VCaP (cell line): ENCODE results near the gene TMTC1.
"Not testable (repeated sequence)": the region's sequence is repeated elsewhere in the genome, so short reads cannot be mapped to it uniquely, and the experiment has no call there.

Source experiments
- H3K27ac ChIP-seq: fragments of 450-650 bp; 2 replicates; pipeline ENCODE4 v1.5.1; 2017
- TF ChIP-seq, protein P1 (sequence below): fragments of 450-650 bp; conservative IDR thresholded peaks from 2 replicates; pipeline ENCODE4 v1.5.1; 2017; ENCODE audit warnings: mild to moderate bottlenecking, moderate library complexity

Gene TMTC1

DNA sequence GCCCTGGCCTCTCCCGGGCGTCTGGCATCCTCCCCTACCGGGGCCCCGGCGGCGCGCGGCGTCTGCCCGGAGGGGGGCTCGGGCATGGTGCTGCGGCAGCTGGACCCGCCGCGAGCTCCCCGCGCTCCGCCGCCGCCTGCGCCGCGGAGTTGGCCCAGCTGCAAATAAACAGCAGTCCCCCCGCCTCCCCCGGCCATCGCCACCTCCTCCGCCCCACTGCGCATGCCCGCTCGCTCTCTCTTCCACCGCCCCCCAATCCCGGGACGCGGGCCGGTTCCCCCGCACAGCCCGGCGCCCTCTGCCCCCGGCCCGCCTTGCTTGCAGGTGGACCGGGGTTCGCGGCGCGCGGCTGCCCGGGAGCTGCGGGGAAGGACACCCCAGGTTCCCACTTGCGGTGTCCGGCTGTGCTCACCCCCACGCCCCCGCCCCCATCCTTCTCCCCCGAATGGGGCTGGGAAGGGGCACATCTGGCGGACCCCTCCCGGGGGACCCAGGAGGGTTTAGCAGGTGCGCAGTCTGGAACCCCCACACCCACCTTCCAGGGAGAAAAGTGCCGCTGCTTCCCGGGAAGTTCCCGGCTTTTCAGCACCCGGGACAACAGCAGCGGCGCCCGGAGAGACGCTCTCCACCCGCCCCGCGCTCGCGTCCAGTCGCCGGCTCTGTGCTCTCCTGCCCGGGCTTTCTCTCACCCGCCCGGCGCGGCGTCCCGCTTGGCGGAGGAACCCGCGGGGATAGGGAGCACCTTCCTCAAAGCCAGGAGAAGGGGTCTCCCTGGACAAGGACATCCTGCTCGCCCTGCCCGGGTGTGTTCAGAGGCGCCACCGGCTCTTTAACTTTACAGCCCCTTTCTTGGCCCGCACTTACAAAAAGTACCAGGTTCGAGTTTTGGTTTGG lies at the start of gene TMTC1:
TMTC1 (minus strand) TSS at position 170 of the 894 bp plus-strand sequence. CDS start 191 bp downstream, outside the sequence.
- peak within 1 kb of the TSS; percentile 67 for H3K27ac ChIP-seq
- TF ChIP-seq, protein P1, sequence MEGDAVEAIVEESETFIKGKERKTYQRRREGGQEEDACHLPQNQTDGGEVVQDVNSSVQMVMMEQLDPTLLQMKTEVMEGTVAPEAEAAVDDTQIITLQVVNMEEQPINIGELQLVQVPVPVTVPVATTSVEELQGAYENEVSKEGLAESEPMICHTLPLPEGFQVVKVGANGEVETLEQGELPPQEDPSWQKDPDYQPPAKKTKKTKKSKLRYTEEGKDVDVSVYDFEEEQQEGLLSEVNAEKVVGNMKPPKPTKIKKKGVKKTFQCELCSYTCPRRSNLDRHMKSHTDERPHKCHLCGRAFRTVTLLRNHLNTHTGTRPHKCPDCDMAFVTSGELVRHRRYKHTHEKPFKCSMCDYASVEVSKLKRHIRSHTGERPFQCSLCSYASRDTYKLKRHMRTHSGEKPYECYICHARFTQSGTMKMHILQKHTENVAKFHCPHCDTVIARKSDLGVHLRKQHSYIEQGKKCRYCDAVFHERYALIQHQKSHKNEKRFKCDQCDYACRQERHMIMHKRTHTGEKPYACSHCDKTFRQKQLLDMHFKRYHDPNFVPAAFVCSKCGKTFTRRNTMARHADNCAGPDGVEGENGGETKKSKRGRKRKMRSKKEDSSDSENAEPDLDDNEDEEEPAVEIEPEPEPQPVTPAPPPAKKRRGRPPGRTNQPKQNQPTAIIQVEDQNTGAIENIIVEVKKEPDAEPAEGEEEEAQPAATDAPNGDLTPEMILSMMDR = no peak; the same call in 1 of the 2 replicates

GRCh38 chr12:29831173-29831572 lies 47.4 kb upstream of the TMTC1 start:
- TF ChIP-seq, protein P1 = no peak

GRCh38 chr12:29830391-29830790 lies 46.6 kb upstream of the TMTC1 start:
- H3K27ac ChIP-seq = peak overlapping the region; percentile 35; the same call in 1 of the 2 replicates
- TF ChIP-seq, protein P1 = no peak

More at GRCh38 chr12:29831173-29831572, 47.4 kb upstream of the TMTC1 start:
- H3K27ac ChIP-seq = peak overlapping the region; percentile 35; the same call in 1 of the 2 replicates

GRCh38 chr12:29818916-29819623 lies 35.3 kb upstream of the TMTC1 start:
- TF ChIP-seq, protein P1 = no peak
- H3K27ac ChIP-seq = no peak overlapping the region

DNA sequence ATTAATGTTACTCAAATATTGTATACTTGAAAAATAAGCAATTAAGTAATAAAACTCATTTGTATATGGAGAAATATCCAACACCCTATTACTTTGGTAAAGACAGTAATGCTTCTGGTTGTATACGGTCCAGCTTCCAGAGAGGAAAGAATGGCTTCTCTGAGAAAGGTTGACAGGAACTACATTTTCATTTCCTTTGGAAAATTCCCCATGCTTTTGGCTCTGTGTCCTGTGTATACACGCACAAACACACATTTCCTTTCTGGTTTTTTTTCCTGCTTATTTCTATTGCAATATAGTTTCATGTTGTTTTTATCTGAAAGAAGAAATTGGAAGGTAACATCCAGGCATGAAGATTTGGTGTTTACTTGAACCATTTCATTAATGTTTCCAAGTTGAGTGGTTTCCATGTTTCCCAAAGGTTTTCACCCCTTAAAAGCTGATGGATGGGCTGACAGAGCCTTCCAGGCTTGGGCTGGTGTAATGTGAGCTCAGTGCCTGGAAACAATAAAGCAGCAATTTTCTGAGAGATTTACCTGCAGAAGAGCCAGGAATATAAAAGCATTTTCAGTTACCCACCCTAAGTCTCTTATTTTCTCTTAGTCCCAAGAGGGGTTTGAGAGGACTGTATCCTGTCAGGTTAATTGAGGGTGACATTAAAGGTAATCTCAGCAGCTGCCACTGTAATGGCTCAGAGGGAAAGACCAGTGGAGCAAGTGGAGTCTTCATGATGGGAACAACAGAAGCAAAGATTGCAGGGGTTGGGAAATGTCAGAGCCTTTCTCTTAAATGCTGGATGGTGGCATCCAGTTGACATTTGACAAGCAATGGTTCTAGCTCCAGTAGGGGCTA lies 33.4 kb upstream of the TMTC1 start:
- TF ChIP-seq, protein P1 = no peak

DNA sequence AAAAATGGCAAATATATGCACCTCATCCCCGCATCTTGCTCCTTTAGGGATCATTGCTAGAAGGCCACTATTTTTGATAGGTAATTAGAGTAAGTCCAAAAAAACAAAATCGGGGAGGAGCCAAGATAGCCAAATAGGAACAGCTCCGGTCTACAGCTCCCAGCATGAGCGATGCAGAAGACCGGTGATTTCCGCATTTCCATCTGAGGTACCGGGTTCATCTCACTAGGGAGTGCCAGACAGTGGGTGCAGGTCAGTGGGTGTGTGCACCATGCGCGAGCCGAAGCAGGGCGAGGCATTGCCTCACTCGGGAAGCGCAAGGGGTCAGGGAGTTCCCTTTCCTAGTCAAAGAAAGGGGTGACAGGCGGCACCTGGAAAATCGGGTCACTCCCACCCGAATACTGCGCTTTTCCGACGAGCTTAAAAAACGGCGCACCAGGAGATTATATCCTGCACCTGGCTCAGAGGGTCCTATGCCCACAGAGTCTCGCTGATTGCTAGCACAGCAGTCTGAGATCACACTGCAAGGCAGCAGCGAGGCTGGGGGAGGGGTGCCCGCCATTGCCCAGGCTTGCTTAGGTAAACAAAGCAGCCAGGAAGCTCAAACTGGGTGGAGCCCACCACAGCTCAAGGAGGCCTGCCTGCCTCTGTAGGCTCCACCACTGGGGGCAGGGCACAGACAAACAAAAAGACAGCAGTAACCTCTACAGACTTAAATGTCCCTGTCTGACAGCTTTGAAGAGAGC lies 26.0 kb upstream of the TMTC1 start:
- not testable (repeated sequence) for H3K27ac ChIP-seq

More for the DNA sequence above, 33.4 kb upstream of the TMTC1 start:
- no peak overlapping the region for H3K27ac ChIP-seq

GRCh38 chr12:29807129-29807528 lies 23.4 kb upstream of the TMTC1 start:
- H3K27ac ChIP-seq = no peak overlapping the region
- TF ChIP-seq, protein P1 = no peak
